IPS-18a (cell line): ENCODE measurements around the gene ANKRD11.

Source experiments
- H3K27ac ChIP-seq: one replicate; pipeline ENCODE4 v1.5.1; 2013; ENCODE audit warnings: low read length
- H3K27me3 ChIP-seq: one replicate; pipeline ENCODE4 v1.6.1; 2013; ENCODE audit warnings: mild to moderate bottlenecking, low read length; ENCODE audit not compliant: control insufficient read depth, insufficient read depth
- H3K36me3 ChIP-seq: one replicate; pipeline ENCODE4 v1.6.1; 2013; ENCODE audit warnings: low read depth, low read length; ENCODE audit not compliant: control insufficient read depth
- H3K4me1 ChIP-seq: one replicate; pipeline ENCODE4 v1.6.1; 2013; ENCODE audit warnings: low read depth, low read length; ENCODE audit not compliant: control insufficient read depth
- H3K4me3 ChIP-seq: one replicate; pipeline ENCODE4 v1.5.1; 2013; ENCODE audit warnings: low read length
- H3K9ac ChIP-seq: one replicate; pipeline ENCODE4 v1.6.1; 2013; ENCODE audit warnings: mild to moderate bottlenecking, low read length, moderate library complexity
- H3K9me3 ChIP-seq: one replicate; pipeline ENCODE4 v1.6.1; 2013; ENCODE audit warnings: low read depth, low read length; ENCODE audit not compliant: control insufficient read depth

ANKRD11 gene

GRCh38 chr16:89407925-89408300 lies 82.4 kb downstream of the ANKRD11 start:
- Histone ChIP-seq H3K9ac (no peak overlapping the region), H3K27me3 (no peaks in the 10 kb centered on the region), H3K4me1 (peaks cover 47% of the 10 kb centered on the region), H3K27ac (no peak overlapping the region), H3K36me3 (no peaks in the 10 kb centered on the region), H3K4me3 (no peak overlapping the region), H3K9me3 (no peaks in the 10 kb centered on the region)

DNA sequence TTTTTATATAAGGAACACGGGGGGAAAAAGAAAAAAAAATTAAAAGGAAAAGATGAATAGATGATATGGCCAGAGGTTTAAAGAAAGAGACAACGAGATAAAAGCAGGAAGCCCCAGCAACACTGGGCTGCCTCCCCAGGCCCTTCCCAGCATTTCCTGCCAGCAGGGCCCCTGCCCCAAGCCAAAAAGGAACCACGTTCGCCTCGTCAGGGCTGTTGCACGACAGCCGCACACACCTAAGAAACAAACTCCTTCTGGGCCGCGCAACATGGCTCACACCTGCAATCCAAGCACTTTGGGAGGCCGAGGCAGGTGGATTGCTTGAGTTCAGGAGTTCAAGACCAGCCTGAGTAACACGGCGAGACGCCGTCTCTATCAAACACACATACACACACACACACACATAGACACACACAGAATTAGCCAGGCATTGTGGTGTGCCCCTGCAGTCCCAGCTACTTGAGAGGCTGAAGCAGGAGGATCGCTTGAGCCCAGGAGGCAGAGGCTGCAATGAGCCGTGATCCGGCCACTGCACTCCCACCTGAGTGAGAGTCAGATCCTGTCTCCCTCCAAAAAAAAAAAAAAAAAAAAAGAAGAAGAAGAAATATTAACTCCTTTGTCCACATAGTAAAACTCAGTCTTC lies 83.0 kb downstream of the ANKRD11 start:
- Histone ChIP-seq H3K4me3 (no peak overlapping the region), H3K4me1 (peaks cover 43% of the 10 kb centered on the region), H3K27ac (no peak overlapping the region), H3K9me3 (no peaks in the 10 kb centered on the region), H3K9ac (no peak overlapping the region), H3K36me3 (no peaks in the 10 kb centered on the region), H3K27me3 (no peaks in the 10 kb centered on the region)

DNA sequence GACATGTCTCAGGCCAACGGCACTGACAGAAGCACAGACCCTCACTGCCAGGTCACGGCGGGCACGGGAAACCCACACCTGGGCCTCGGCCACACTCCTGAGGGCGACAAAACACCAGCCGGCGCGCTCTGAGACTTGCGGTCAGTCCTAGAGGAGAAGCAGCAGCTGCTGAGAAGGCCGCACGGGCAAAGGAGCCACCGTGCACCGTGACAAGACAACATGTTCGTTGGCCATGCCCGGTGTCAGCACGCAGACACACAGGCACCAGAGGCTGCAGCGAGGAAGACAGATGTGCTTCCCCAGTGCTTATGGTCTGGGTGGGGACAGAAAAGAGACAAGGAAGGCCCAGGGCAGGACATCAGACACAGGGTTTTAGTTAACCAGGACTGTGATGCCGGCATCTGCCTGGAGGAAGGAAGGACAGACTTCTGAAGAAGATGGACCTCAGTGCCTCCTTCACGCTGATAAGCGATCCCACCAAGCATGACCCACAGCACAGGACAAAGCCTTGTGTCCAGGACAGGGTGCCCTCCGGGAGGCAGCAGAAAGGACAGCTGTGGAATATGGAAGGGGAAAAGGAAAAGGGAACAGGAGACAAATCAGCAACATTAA lies 84.0 kb downstream of the ANKRD11 start:
- Histone ChIP-seq H3K9ac (no peak overlapping the region), H3K27me3 (no peaks in the 10 kb centered on the region), H3K4me3 (no peak overlapping the region), H3K36me3 (no peaks in the 10 kb centered on the region), H3K4me1 (peaks cover 42% of the 10 kb centered on the region), H3K27ac (no peak overlapping the region), H3K9me3 (no peaks in the 10 kb centered on the region)

- H3K4me1 ChIP-seq = peaks cover 42% of the 10 kb centered on the region
- H3K36me3 ChIP-seq = no peaks in the 10 kb centered on the region
- H3K9ac ChIP-seq = no peak overlapping the region
- H3K4me3 ChIP-seq = no peak overlapping the region
- H3K27me3 ChIP-seq = no peaks in the 10 kb centered on the region
- H3K9me3 ChIP-seq = no peaks in the 10 kb centered on the region
- H3K27ac ChIP-seq = no peak overlapping the region
Measured at GRCh38 chr16:89404561-89404960, 85.8 kb downstream of the ANKRD11 start.

GRCh38 chr16:89402962-89403361 lies 87.4 kb downstream of the ANKRD11 start:
- H3K4me1 ChIP-seq = peaks cover 41% of the 10 kb centered on the region
- no peaks in the 10 kb centered on the region for H3K9me3 ChIP-seq
- no peak overlapping the region for H3K9ac ChIP-seq
- no peaks in the 10 kb centered on the region for H3K36me3 ChIP-seq
- no peak overlapping the region for H3K27ac ChIP-seq
- no peaks in the 10 kb centered on the region for H3K27me3 ChIP-seq
- no peak overlapping the region for H3K4me3 ChIP-seq

- Histone ChIP-seq H3K9ac (no peak overlapping the region), H3K27ac (no peak overlapping the region), H3K4me1 (peaks cover 31% of the 10 kb centered on the region), H3K36me3 (no peaks in the 10 kb centered on the region), H3K4me3 (no peak overlapping the region), H3K9me3 (no peaks in the 10 kb centered on the region), H3K27me3 (no peaks in the 10 kb centered on the region)
Measured at GRCh38 chr16:89401641-89402445, 88.5 kb downstream of the ANKRD11 start.

- H3K36me3 ChIP-seq = no peaks in the 10 kb centered on the region
- H3K27ac ChIP-seq = no peak overlapping the region
- no peaks in the 10 kb centered on the region for H3K9me3 ChIP-seq
- no peaks in the 10 kb centered on the region for H3K27me3 ChIP-seq
- H3K9ac ChIP-seq = no peak overlapping the region
- peaks cover 25% of the 10 kb centered on the region for H3K4me1 ChIP-seq
- no peak overlapping the region for H3K4me3 ChIP-seq
Measured at GRCh38 chr16:89401205-89401604, 89.2 kb downstream of the ANKRD11 start.

DNA sequence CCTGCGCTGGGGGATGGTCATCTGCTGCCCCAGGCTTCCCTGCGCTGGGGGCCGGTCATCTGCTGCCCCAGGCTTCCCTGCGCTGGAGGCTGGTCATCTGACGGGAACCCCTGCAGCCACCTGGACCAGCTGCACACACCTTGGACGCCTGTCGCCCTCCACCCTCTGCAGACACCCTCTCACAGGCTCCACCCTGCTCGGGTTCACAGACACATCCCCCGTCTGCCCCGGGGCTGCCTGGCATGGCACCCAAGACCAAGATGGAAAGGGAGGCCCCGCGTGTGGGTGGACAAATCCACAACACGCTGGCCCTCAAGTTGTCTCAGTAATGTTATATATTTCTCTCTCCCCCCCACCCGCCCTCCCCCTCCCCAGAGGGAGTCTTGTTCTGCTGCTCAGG lies 89.6 kb downstream of the ANKRD11 start:
- Histone ChIP-seq H3K4me1 (peaks cover 25% of the 10 kb centered on the region), H3K36me3 (no peaks in the 10 kb centered on the region), H3K9ac (no peak overlapping the region)

DNA sequence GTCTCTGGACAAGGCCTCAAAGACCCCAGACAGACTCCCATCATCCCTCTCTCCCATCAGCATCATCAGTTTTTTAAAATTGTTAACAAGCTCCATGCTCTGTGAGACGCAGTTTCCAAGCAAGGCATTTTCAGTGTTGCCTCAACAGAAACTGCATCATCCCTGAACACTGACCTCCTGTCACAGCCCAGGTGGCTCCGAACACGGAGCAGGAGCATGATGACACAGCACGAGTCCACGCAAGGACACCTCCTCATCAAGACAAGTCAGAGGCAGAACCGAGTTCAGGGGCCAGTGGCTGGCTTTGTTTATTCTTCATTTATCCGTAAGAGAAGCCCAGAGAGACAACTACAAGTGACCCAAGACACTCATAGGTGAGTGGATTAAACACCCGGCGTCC lies 91.4 kb downstream of the ANKRD11 start:
- Histone ChIP-seq H3K4me1 (peaks cover 22% of the 10 kb centered on the region), H3K9ac (no peak overlapping the region), H3K9me3 (no peaks in the 10 kb centered on the region), H3K27me3 (no peaks in the 10 kb centered on the region), H3K36me3 (no peaks in the 10 kb centered on the region), H3K4me3 (no peak overlapping the region), H3K27ac (no peak overlapping the region)

More for the DNA sequence above, 89.6 kb downstream of the ANKRD11 start:
- H3K9me3 ChIP-seq = no peaks in the 10 kb centered on the region
- no peak overlapping the region for H3K27ac ChIP-seq
- H3K27me3 ChIP-seq = no peaks in the 10 kb centered on the region
- no peak overlapping the region for H3K4me3 ChIP-seq

- no peak overlapping the region for H3K27ac ChIP-seq
- no peak overlapping the region for H3K9ac ChIP-seq
- no peaks in the 10 kb centered on the region for H3K27me3 ChIP-seq
- no peak overlapping the region for H3K4me3 ChIP-seq
- H3K4me1 ChIP-seq = peaks cover 26% of the 10 kb centered on the region
- H3K9me3 ChIP-seq = no peaks in the 10 kb centered on the region
- H3K36me3 ChIP-seq = no peaks in the 10 kb centered on the region
Measured at GRCh38 chr16:89397331-89397861, 93.0 kb downstream of the ANKRD11 start.

DNA sequence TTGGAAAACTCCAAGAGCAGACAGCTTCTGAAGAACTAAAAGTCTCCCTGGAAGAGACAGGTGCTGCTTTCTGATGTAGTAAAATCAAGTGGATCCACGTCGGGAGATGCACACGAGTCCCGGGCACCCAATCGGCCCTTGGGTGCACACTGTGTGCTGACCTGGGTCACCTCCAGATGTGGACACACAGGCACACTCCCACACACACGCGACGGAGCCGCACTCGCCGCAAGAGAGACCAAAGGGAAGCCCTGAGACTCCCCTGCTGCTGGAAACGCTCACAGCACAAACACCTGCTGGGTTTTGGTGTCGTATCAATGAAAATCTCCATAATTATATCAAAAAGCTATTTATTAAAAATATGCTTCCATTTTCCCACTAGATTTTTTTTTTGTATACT lies 94.2 kb downstream of the ANKRD11 start:
- H3K27ac ChIP-seq = no peak overlapping the region
- no peaks in the 10 kb centered on the region for H3K9me3 ChIP-seq
- no peak overlapping the region for H3K9ac ChIP-seq
- H3K4me1 ChIP-seq = peaks cover 36% of the 10 kb centered on the region
- H3K36me3 ChIP-seq = no peaks in the 10 kb centered on the region
- no peak overlapping the region for H3K4me3 ChIP-seq
- H3K27me3 ChIP-seq = no peaks in the 10 kb centered on the region
